Progenitor cell of endocrine pancreas (in vitro differentiated cells): ENCODE results near the gene CLPTM1L. TPM values are rescaled to one million over a fixed set of nuclear protein-coding genes. Genes with fewer than 3 reads are reported as not detected.
A peak's percentile ranks its signal among the peaks of the same experiment; 100 is the strongest.
"Not testable (repeated sequence)": the region's sequence is repeated elsewhere in the genome, so short reads cannot be mapped to it uniquely, and the experiment has no call there.

Experiments
- DNase-seq: peaks from one replicate; pipeline ENCODE4 v3.0.0; 2021; ENCODE audit warnings: low spot score; ENCODE audit not compliant: unreplicated experiment
- H3K27ac Mint-ChIP-seq: 2 replicates; pipeline ENCODE4 v1.8.0; 2021; ENCODE audit warnings: mild to moderate bottlenecking, moderate library complexity, mixed read lengths
- H3K27me3 Mint-ChIP-seq: 2 replicates; pipeline ENCODE4 v1.8.0; 2021; ENCODE audit warnings: mixed read lengths
- H3K36me3 Mint-ChIP-seq: 2 replicates; pipeline ENCODE4 v1.8.0; 2022; ENCODE audit warnings: mixed read lengths; ENCODE audit not compliant: insufficient read depth
- H3K4me1 Mint-ChIP-seq: 2 replicates; pipeline ENCODE4 v1.8.0; 2021; ENCODE audit warnings: low read depth, mixed read lengths
- H3K4me3 Mint-ChIP-seq: 2 replicates; pipeline ENCODE4 v1.8.0; 2021; ENCODE audit warnings: low read depth, mild to moderate bottlenecking, moderate library complexity, mixed read lengths
- H3K9me3 Mint-ChIP-seq: 2 replicates; pipeline ENCODE4 v1.8.0; 2021; ENCODE audit warnings: low read depth, mixed read lengths
- CTCF ChIP-seq: fragments of 200-600 bp; sonication (generic); IDR thresholded peaks from one replicate; pipeline ENCODE4 v1.5.0; 2021; ENCODE audit warnings: antibody characterized with exemption, mild to moderate bottlenecking; ENCODE audit not compliant: unreplicated experiment
- total RNA-seq: library from RNA; stranded (reverse); gene quantifications from 2 replicates; pipeline ENCODE4 v1.2.1, GENCODE V29; 2021

Gene CLPTM1L
- total RNA-seq, 1 donor from 2014 or later: 95.4 TPM

GRCh38 chr5:1332461-1333001, 12.4 kb downstream of the CLPTM1L start:
- Mint-ChIP-seq H3K4me3 (no peak overlapping the region), H3K27me3 (no peaks in the 10 kb centered on the region), H3K4me1 (peaks cover 2% of the 10 kb centered on the region), H3K36me3 (peaks cover 12% of the 10 kb centered on the region), H3K27ac (no peak overlapping the region), H3K9me3 (no peaks in the 10 kb centered on the region)
- DNase-seq: no peak
- no peak for TF ChIP-seq CTCF

DNA sequence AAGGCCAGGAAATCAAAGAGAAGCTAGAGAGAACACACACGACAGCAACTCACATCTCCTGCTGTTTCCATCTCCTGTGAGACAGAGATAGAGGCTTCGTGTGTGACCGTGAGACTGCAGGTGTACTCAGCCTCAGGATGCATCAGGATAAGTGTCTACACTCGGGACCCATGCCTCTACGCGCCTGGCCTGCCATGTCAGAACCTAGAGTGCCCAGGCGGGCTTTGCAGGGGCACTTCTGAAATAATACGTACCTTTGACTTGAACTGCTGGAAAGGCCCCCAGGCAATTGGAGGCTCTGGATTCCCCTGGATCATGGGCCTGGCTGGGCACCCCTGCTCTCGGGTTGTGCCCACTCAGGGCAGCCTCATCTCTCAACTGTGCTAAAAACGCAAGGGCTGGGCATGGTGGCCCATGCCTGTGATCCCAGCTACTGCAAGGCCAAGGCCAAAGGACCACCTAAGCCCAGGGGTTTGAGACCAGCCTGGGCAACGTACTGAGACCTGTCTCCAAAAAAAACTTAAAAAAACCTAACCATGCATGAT, 13.0 kb downstream of the CLPTM1L start:
- Mint-ChIP-seq H3K4me3 (no peak overlapping the region), H3K36me3 (peaks cover 13% of the 10 kb centered on the region)
- TF ChIP-seq CTCF: no peak

GRCh38 chr5:1330847-1331831, 13.8 kb downstream of the CLPTM1L start:
- Mint-ChIP-seq H3K4me1 (peaks cover 4% of the 10 kb centered on the region), H3K4me3 (no peak overlapping the region), H3K36me3 (peaks cover 15% of the 10 kb centered on the region), H3K27ac (no peak overlapping the region), H3K27me3 (no peaks in the 10 kb centered on the region), H3K9me3 (no peaks in the 10 kb centered on the region)
- TF ChIP-seq CTCF: no peak
- DNase-seq: no peak

More for the DNA sequence above, 13.0 kb downstream of the CLPTM1L start:
- Mint-ChIP-seq H3K9me3 (no peaks in the 10 kb centered on the region), H3K4me1 (peaks cover 4% of the 10 kb centered on the region), H3K27me3 (no peaks in the 10 kb centered on the region), H3K27ac (no peak overlapping the region)
- no peak for DNase-seq

- DNase-seq: no peak
- Mint-ChIP-seq H3K4me1 (peaks cover 4% of the 10 kb centered on the region), H3K27ac (no peak overlapping the region), H3K27me3 (no peaks in the 10 kb centered on the region), H3K36me3 (peaks cover 17% of the 10 kb centered on the region), H3K9me3 (no peaks in the 10 kb centered on the region), H3K4me3 (no peak overlapping the region)
- no peak for TF ChIP-seq CTCF
These were observed 14.6 kb downstream of the CLPTM1L start for GRCh38 chr5:1330146-1330846.

GRCh38 chr5:1329111-1329579, 15.8 kb downstream of the CLPTM1L start:
- DNase-seq: no peak
- Mint-ChIP-seq H3K27ac (no peak overlapping the region), H3K36me3 (peaks cover 16% of the 10 kb centered on the region), H3K4me3 (no peak overlapping the region), H3K27me3 (no peaks in the 10 kb centered on the region), H3K9me3 (no peaks in the 10 kb centered on the region), H3K4me1 (peaks cover 4% of the 10 kb centered on the region)
- no peak for TF ChIP-seq CTCF

GRCh38 chr5:1328237-1329110, 16.4 kb downstream of the CLPTM1L start:
- not testable (repeated sequence) for DNase-seq, H3K27me3 Mint-ChIP-seq, H3K9me3 Mint-ChIP-seq, H3K4me1 Mint-ChIP-seq, H3K4me3 Mint-ChIP-seq
- peaks cover 16% of the 10 kb centered on the region for H3K36me3 Mint-ChIP-seq
- H3K27ac Mint-ChIP-seq: peak overlapping the region; percentile 56
